WTC11 (cell line): Measurements from ENCODE around the gene NPAS3.

ENCODE experiments used
- ESRRA ChIP-seq: sonication (generic); formaldehyde crosslinking; IDR thresholded peaks from 2 replicates; pipeline ENCODE4 v1.8.1; 2022; ENCODE audit warnings: mild to moderate bottlenecking, missing genetic modification reagents, borderline replicate concordance
- IRF2 ChIP-seq: sonication (generic); formaldehyde crosslinking; IDR thresholded peaks from 2 replicates; pipeline ENCODE4 v1.8.0; 2022; ENCODE audit warnings: low read depth, missing genetic modification reagents, borderline replicate concordance
- JUN ChIP-seq: sonication (generic); formaldehyde crosslinking; IDR thresholded peaks from 2 replicates; pipeline ENCODE4 v1.8.0; 2023; ENCODE audit warnings: mild to moderate bottlenecking, missing genetic modification reagents
- NR1H2 ChIP-seq: sonication (generic); formaldehyde crosslinking; IDR thresholded peaks from 2 replicates; pipeline ENCODE4 v1.9.0; 2021; ENCODE audit warnings: mild to moderate bottlenecking, moderate library complexity, missing genetic modification reagents
- RELA ChIP-seq: sonication (generic); formaldehyde crosslinking; IDR thresholded peaks from 2 replicates; pipeline ENCODE4 v1.8.1; 2022; ENCODE audit warnings: missing genetic modification reagents, mild to moderate bottlenecking, borderline replicate concordance
- TEAD1 ChIP-seq: sonication (generic); formaldehyde crosslinking; IDR thresholded peaks from 2 replicates; pipeline ENCODE4 v1.8.0; 2022; ENCODE audit warnings: mild to moderate bottlenecking, missing genetic modification reagents
- ZNF232 ChIP-seq: sonication (generic); formaldehyde crosslinking; IDR thresholded peaks from 2 replicates; pipeline ENCODE4 v1.8.0; 2022; ENCODE audit warnings: mild to moderate bottlenecking, missing genetic modification reagents
- ZNF423 ChIP-seq: fragments of 250-450 bp; sonication (Bioruptor Pico); IDR thresholded peaks from 2 replicates; pipeline ENCODE4 v2.1.2; 2022; ENCODE audit warnings: mild to moderate bottlenecking, moderate library complexity
- TF ChIP-seq, protein P1 (sequence below): sonication (generic); formaldehyde crosslinking; IDR thresholded peaks from 2 replicates; pipeline ENCODE4 v1.8.0; 2023; ENCODE audit warnings: mild to moderate bottlenecking, missing genetic modification reagents
- TF ChIP-seq, protein P2 (sequence below): fragments of 200-600 bp; IDR thresholded peaks from 2 replicates; pipeline ENCODE4 v1.8.0; 2022; ENCODE audit warnings: antibody characterized with exemption
- TF ChIP-seq, protein P3 (sequence below): sonication (generic); formaldehyde crosslinking; IDR thresholded peaks from 2 replicates; pipeline ENCODE4 v1.8.1; 2022; ENCODE audit warnings: low read depth, missing genetic modification reagents, borderline replicate concordance
- TF ChIP-seq, protein P4 (sequence below): sonication (generic); formaldehyde crosslinking; conservative IDR thresholded peaks from 2 replicates; pipeline ENCODE4 v1.8.1; 2023; ENCODE audit warnings: mild to moderate bottlenecking, low read depth, missing genetic modification reagents, moderate library complexity
- TF ChIP-seq, protein P5 (sequence below): sonication (generic); formaldehyde crosslinking; IDR thresholded peaks from 2 replicates; pipeline ENCODE4 v1.8.1; 2023; ENCODE audit warnings: mild to moderate bottlenecking, missing genetic modification reagents, moderate library complexity
- TF ChIP-seq, protein P6 (sequence below): sonication (generic); formaldehyde crosslinking; IDR thresholded peaks from 2 replicates; pipeline ENCODE4 v1.8.0; 2022; ENCODE audit warnings: mild to moderate bottlenecking, missing genetic modification reagents

DNA sequence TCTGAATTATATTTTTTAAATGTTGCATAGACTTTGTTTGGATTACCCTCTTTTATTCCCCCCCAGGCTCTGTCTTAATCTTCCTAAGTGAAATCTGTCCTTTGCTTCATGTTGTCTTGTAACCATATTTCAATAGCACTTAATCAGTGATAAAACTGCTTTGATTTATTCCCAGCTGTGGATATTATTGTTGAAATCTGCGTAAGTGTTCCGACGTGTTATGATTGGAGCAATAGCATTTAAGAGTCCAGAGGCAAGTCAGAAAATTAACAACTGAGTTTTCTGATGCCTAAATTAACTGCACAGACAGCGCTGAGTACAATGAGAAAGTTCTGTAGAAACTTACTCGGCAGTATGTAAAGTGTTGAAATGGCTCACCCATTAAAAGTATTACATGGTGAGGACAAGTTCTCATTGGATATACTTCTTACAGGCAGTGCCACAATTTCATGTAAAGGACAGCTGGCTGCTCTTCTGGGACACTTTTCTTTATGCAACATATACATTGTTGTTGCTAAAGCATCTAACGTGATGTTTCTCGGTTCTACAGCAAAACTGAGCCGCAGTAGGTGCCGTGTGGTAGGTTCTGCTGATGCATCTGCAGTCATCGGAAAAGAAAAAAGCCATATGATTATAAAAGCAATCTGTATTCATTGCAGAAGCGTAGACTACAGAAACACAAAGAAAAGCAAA is 511.2 kb downstream of the NPAS3 start:
- TF ChIP-seq ZNF232 (CRISPR knock-in tag) (no peak), IRF2 (no peak), NR1H2 (CRISPR knock-in tag) (no peak), TEAD1 (CRISPR knock-in tag) (no peak), RELA (CRISPR knock-in tag) (no peak), JUN (CRISPR knock-in tag) (no peak), ZNF423 (CRISPR knock-in tag) (no peak), ESRRA (CRISPR knock-in tag) (no peak)
- TF ChIP-seq, protein P1, sequence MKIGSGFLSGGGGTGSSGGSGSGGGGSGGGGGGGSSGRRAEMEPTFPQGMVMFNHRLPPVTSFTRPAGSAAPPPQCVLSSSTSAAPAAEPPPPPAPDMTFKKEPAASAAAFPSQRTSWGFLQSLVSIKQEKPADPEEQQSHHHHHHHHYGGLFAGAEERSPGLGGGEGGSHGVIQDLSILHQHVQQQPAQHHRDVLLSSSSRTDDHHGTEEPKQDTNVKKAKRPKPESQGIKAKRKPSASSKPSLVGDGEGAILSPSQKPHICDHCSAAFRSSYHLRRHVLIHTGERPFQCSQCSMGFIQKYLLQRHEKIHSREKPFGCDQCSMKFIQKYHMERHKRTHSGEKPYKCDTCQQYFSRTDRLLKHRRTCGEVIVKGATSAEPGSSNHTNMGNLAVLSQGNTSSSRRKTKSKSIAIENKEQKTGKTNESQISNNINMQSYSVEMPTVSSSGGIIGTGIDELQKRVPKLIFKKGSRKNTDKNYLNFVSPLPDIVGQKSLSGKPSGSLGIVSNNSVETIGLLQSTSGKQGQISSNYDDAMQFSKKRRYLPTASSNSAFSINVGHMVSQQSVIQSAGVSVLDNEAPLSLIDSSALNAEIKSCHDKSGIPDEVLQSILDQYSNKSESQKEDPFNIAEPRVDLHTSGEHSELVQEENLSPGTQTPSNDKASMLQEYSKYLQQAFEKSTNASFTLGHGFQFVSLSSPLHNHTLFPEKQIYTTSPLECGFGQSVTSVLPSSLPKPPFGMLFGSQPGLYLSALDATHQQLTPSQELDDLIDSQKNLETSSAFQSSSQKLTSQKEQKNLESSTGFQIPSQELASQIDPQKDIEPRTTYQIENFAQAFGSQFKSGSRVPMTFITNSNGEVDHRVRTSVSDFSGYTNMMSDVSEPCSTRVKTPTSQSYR (CRISPR knock-in tag): no peak
- TF ChIP-seq, protein P2, sequence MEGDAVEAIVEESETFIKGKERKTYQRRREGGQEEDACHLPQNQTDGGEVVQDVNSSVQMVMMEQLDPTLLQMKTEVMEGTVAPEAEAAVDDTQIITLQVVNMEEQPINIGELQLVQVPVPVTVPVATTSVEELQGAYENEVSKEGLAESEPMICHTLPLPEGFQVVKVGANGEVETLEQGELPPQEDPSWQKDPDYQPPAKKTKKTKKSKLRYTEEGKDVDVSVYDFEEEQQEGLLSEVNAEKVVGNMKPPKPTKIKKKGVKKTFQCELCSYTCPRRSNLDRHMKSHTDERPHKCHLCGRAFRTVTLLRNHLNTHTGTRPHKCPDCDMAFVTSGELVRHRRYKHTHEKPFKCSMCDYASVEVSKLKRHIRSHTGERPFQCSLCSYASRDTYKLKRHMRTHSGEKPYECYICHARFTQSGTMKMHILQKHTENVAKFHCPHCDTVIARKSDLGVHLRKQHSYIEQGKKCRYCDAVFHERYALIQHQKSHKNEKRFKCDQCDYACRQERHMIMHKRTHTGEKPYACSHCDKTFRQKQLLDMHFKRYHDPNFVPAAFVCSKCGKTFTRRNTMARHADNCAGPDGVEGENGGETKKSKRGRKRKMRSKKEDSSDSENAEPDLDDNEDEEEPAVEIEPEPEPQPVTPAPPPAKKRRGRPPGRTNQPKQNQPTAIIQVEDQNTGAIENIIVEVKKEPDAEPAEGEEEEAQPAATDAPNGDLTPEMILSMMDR: no peak
- TF ChIP-seq, protein P3, sequence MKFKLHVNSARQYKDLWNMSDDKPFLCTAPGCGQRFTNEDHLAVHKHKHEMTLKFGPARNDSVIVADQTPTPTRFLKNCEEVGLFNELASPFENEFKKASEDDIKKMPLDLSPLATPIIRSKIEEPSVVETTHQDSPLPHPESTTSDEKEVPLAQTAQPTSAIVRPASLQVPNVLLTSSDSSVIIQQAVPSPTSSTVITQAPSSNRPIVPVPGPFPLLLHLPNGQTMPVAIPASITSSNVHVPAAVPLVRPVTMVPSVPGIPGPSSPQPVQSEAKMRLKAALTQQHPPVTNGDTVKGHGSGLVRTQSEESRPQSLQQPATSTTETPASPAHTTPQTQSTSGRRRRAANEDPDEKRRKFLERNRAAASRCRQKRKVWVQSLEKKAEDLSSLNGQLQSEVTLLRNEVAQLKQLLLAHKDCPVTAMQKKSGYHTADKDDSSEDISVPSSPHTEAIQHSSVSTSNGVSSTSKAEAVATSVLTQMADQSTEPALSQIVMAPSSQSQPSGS (CRISPR knock-in tag): no peak
- TF ChIP-seq, protein P4, sequence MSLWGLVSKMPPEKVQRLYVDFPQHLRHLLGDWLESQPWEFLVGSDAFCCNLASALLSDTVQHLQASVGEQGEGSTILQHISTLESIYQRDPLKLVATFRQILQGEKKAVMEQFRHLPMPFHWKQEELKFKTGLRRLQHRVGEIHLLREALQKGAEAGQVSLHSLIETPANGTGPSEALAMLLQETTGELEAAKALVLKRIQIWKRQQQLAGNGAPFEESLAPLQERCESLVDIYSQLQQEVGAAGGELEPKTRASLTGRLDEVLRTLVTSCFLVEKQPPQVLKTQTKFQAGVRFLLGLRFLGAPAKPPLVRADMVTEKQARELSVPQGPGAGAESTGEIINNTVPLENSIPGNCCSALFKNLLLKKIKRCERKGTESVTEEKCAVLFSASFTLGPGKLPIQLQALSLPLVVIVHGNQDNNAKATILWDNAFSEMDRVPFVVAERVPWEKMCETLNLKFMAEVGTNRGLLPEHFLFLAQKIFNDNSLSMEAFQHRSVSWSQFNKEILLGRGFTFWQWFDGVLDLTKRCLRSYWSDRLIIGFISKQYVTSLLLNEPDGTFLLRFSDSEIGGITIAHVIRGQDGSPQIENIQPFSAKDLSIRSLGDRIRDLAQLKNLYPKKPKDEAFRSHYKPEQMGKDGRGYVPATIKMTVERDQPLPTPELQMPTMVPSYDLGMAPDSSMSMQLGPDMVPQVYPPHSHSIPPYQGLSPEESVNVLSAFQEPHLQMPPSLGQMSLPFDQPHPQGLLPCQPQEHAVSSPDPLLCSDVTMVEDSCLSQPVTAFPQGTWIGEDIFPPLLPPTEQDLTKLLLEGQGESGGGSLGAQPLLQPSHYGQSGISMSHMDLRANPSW (CRISPR knock-in tag): no peak
- TF ChIP-seq, protein P5, sequence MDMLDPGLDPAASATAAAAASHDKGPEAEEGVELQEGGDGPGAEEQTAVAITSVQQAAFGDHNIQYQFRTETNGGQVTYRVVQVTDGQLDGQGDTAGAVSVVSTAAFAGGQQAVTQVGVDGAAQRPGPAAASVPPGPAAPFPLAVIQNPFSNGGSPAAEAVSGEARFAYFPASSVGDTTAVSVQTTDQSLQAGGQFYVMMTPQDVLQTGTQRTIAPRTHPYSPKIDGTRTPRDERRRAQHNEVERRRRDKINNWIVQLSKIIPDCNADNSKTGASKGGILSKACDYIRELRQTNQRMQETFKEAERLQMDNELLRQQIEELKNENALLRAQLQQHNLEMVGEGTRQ (CRISPR knock-in tag): no peak
- TF ChIP-seq, protein P6, sequence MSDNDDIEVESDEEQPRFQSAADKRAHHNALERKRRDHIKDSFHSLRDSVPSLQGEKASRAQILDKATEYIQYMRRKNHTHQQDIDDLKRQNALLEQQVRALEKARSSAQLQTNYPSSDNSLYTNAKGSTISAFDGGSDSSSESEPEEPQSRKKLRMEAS: no peak
